Breast epithelium (tissue), 3 donors: ENCODE results near the gene SRGAP3.

Experiments used
- POLR2A ChIP-seq: fragments of 450-650 bp; IDR thresholded peaks from one replicate; pipeline ENCODE4 v1.6.1; 2016; ENCODE audit warnings: antibody characterized with exemption, mild to moderate bottlenecking, moderate library complexity
- POLR2AphosphoS5 ChIP-seq, 3 donors: sonication (generic); formaldehyde crosslinking; IDR thresholded peaks; one replicate each; pipeline ENCODE4 v1.6.1; 2017; ENCODE audit warnings: antibody characterized with exemption in 3 of 3
- TF ChIP-seq, protein P1 (sequence below), 3 donors: fragments of 450-650 bp; IDR thresholded peaks; one replicate each; pipeline ENCODE4 v1.5.1; 2016 to 2017; ENCODE audit warnings: antibody characterized with exemption in 3 of 3, mild to moderate bottlenecking in 3 of 3, moderate library complexity in 3 of 3

- TF ChIP-seq, protein P1, sequence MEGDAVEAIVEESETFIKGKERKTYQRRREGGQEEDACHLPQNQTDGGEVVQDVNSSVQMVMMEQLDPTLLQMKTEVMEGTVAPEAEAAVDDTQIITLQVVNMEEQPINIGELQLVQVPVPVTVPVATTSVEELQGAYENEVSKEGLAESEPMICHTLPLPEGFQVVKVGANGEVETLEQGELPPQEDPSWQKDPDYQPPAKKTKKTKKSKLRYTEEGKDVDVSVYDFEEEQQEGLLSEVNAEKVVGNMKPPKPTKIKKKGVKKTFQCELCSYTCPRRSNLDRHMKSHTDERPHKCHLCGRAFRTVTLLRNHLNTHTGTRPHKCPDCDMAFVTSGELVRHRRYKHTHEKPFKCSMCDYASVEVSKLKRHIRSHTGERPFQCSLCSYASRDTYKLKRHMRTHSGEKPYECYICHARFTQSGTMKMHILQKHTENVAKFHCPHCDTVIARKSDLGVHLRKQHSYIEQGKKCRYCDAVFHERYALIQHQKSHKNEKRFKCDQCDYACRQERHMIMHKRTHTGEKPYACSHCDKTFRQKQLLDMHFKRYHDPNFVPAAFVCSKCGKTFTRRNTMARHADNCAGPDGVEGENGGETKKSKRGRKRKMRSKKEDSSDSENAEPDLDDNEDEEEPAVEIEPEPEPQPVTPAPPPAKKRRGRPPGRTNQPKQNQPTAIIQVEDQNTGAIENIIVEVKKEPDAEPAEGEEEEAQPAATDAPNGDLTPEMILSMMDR (IDR thresholded peaks at IDR 0.05) = no peak
- TF ChIP-seq POLR2AphosphoS5 (IDR thresholded peaks at IDR 0.05) = no peak
- no peak for TF ChIP-seq POLR2A
Measured at GRCh38 chr3:9000041-9000440, 249.4 kb downstream of the SRGAP3 start.
